Measurements from ENCODE around the gene BCL2. TPM values are rescaled to one million over a fixed set of nuclear protein-coding genes. Genes with fewer than 3 reads are reported as not detected.

The BCL2 gene
- total and polyA plus RNA-seq, 7 donors, result 1.1 to 27.0 (median 8.9) TPM

DNA sequence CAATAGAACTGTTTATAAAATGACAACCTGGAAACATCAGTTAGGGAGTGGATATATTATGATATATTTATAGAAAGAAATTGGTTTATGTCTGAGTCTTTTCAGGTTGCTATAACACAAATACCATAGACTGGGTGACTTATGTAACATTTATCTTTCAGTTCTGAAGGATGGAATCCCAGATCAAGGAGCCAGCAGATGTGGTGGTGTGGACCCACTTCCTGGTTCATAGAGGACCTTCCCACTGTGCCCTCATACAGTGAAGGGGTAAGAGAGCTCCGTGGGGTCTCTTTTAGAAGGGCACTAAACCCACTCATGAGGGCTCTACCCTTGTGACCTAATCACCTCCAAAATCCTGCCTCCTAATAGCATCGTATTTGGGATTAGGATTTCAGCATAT, 86.7 kb downstream of the BCL2 start:
- WGBS, 3 donors, result 71 to 87% (median 74%) methylated on average over 2 of the region's 2 CpGs
- ATAC-seq (no peak), DNase-seq (no peak)
- H3K4me1 ChIP-seq, result peaks cover 22% of the 10 kb centered on the region
- H3K27me3 ChIP-seq (ENCODE audit: insufficient read depth in 3 of 3, low read length in 2 of 3), result no peaks in the 10 kb centered on the region
- no peak for TF ChIP-seq CTCF (IDR thresholded peaks at IDR 0.05)
- no peak overlapping the region for H3K4me3 ChIP-seq
- H3K9me3 ChIP-seq, result no peaks in the 10 kb centered on the region
- intact Hi-C loops (cut with DNase I), result no loop called here
- H3K27ac ChIP-seq, result no peak overlapping the region
- no peaks in the 10 kb centered on the region for H3K36me3 ChIP-seq (ENCODE audit: insufficient read depth in 1 of 2, low read depth in 1 of 2)

GRCh38 chr18:63229971-63230370, 89.6 kb downstream of the BCL2 start:
- no peak for ATAC-seq
- no peaks in the 10 kb centered on the region for H3K36me3 ChIP-seq (ENCODE audit: insufficient read depth in 1 of 2, low read depth in 1 of 2)
- H3K9me3 ChIP-seq, result no peaks in the 10 kb centered on the region
- peak overlapping the region; percentile 54 for H3K27ac ChIP-seq
- intact Hi-C loops (cut with DNase I), result no loop called here
- no peak for TF ChIP-seq CTCF (IDR thresholded peaks at IDR 0.05)
- no peak for DNase-seq
- H3K27me3 ChIP-seq (ENCODE audit: insufficient read depth in 3 of 3, low read length in 2 of 3), result no peaks in the 10 kb centered on the region
- peaks cover 24% of the 10 kb centered on the region for H3K4me1 ChIP-seq
- peak overlapping the region; percentile 43 for H3K4me3 ChIP-seq

- TF ChIP-seq CTCF (IDR thresholded peaks at IDR 0.05), result no peak
- Histone ChIP-seq H3K9me3 (no peaks in the 10 kb centered on the region), H3K27me3 (ENCODE audit: insufficient read depth in 3 of 3, low read length in 2 of 3) (no peaks in the 10 kb centered on the region), H3K4me1 (peaks cover 23% of the 10 kb centered on the region), H3K27ac (peak overlapping the region; percentile 62), H3K4me3 (no peak overlapping the region), H3K36me3 (ENCODE audit: insufficient read depth in 1 of 2, low read depth in 1 of 2) (no peaks in the 10 kb centered on the region)
- ATAC-seq (peak in 1 of 4 donors; percentile 7), DNase-seq (no peak)
- intact Hi-C loops (cut with DNase I), result no loop called here
- WGBS, 3 donors, result 94 to 97% (median 95%) methylated on average over 6 of the region's 6 CpGs
Measured at GRCh38 chr18:63225434-63225833, 94.1 kb downstream of the BCL2 start.

DNA sequence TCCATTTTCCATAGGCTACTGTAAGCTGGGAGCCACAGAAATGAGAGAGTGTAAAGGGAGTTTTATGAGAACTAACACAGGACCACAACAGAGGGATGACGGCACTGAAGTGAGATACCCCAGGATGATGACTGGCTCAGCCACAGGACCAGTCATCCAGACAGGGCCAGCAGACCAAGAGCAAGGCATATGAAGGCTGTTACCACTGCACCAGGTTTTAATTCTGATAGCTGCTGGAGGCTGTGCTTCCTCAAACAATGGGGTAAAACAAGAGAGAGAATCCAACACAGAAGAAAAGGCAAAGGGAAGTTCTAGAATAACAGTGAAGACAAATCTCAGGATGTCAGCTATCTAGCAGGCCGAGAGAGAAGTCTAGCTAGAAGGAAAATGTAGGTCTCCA, 94.9 kb downstream of the BCL2 start:
- Histone ChIP-seq H3K27ac (peak overlapping the region; percentile 23), H3K36me3 (ENCODE audit: insufficient read depth in 1 of 2, low read depth in 1 of 2) (no peaks in the 10 kb centered on the region), H3K4me1 (peaks cover 21% of the 10 kb centered on the region), H3K27me3 (ENCODE audit: insufficient read depth in 3 of 3, low read length in 2 of 3) (no peaks in the 10 kb centered on the region), H3K4me3 (no peak overlapping the region), H3K9me3 (no peaks in the 10 kb centered on the region)
- TF ChIP-seq CTCF (IDR thresholded peaks at IDR 0.05), result no peak
- ATAC-seq, result no peak
- intact Hi-C loops (cut with DNase I), result no loop called here
- 85 to 93% (median 90%) methylated on average over 2 of the region's 2 CpGs for WGBS, 3 donors
- no peak for DNase-seq

DNA sequence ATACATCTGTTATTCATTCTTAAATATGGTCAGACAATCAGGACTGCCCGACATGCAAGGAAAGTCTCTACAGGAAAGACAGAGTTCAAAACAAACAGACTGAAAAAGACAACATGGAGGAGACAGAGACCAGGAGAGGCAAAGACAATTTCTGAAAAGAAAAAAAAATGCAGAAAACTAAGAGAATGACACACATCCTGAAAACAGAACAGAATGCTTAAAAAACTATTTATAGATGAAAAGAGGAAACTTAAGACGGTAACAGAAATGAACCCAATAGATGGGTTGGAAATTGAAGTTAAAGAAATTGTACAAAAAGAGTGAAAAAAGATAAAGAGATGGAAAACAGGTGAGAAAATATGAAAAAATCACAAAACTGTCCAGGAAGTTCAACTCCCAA, 95.7 kb downstream of the BCL2 start:
- Histone ChIP-seq H3K27me3 (ENCODE audit: insufficient read depth in 3 of 3, low read length in 2 of 3) (no peaks in the 10 kb centered on the region), H3K9me3 (no peaks in the 10 kb centered on the region), H3K27ac (no peak overlapping the region), H3K36me3 (ENCODE audit: insufficient read depth in 1 of 2, low read depth in 1 of 2) (no peaks in the 10 kb centered on the region), H3K4me3 (no peak overlapping the region), H3K4me1 (peaks cover 13% of the 10 kb centered on the region)
- DNase-seq (no peak), ATAC-seq (no peak)
- intact Hi-C loops (cut with DNase I), result no loop called here
- TF ChIP-seq CTCF (IDR thresholded peaks at IDR 0.05), result no peak
- 59 to 72% (median 65%) methylated on average over 2 of the region's 2 CpGs for WGBS, 3 donors
